ENCODE data around the gene MFSD2A.
"Not testable (repeated sequence)": the region's sequence is repeated elsewhere in the genome, so short reads cannot be mapped to it uniquely, and the experiment has no call there.

The MFSD2A gene

DNA sequence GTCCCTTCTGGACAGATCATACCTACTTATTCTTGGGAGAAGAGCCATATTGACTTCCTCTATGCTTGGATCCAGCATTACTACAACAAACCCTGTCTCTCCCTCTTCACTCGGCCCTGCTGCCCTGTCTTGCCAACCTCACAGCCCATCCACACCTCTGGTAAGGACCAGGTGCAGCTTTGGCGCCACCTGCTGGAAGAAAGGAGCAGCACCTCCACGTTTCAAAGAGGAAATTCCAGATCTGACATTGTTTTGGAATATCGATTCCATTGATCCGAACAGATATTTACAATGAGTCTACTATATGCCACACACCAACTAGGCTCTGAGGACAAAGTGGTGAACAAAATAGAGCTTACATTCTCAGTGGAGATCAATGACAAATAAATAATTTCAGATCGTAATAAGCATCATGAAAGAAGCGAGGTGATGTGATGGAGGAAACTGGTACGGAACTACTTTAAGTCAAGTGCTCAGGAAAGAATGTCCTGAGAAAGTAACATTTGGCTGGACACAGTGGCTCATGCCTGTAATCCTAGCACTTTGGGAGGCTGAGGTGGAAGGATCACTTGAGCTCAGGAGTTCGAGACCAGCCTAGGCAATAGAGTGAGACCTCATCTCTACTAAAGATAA, 18.7 kb downstream of the MFSD2A start:
- H3K9me3 ChIP-seq (ENCODE audit: control insufficient read depth in 1 of 2, low read length in 2 of 2): no peaks in the 10 kb centered on the region
- H3K4me1 ChIP-seq (ENCODE audit: control insufficient read depth in 1 of 2, insufficient read depth in 2 of 2, low read length in 2 of 2): no peaks in the 10 kb centered on the region
- H3K36me3 ChIP-seq (ENCODE audit: control insufficient read depth in 1 of 2, insufficient read depth in 2 of 2, low read length in 2 of 2): no peaks in the 10 kb centered on the region
- no peaks in the 10 kb centered on the region for H3K27me3 ChIP-seq (ENCODE audit: low read depth, low read length)
- no peak overlapping the region for H3K27ac ChIP-seq (ENCODE audit: low read length)
- no peak overlapping the region for H3K4me3 ChIP-seq (ENCODE audit: low read depth in 1 of 2, low read length in 2 of 2)

DNA sequence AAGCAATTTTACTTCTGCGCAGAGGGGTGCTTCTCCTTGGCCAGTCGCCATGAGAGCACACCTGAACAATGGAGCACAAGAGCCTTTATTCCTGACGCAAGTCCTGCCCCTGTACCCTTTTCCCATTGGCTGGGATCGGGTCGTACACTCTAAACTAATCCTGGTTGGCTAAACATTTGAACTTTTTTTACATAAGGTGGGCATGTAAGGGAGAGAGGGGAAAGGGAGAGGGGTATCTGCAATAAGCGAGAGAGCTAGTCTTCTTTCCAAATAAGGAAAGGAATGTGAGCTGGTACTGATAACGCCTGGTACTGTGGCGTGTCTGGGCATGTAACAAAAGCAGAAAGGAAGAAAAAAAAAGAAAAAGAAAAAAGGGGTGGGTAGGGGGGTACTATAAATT, 21.8 kb downstream of the MFSD2A start:
- Histone ChIP-seq H3K9me3 (ENCODE audit: control insufficient read depth in 1 of 2, low read length in 2 of 2) (no peaks in the 10 kb centered on the region), H3K27ac (ENCODE audit: low read length) (no peak overlapping the region), H3K27me3 (ENCODE audit: low read depth, low read length) (no peaks in the 10 kb centered on the region), H3K36me3 (ENCODE audit: control insufficient read depth in 1 of 2, insufficient read depth in 2 of 2, low read length in 2 of 2) (no peaks in the 10 kb centered on the region), H3K4me3 (ENCODE audit: low read depth in 1 of 2, low read length in 2 of 2) (no peak overlapping the region), H3K4me1 (ENCODE audit: control insufficient read depth in 1 of 2, insufficient read depth in 2 of 2, low read length in 2 of 2) (no peaks in the 10 kb centered on the region)

DNA sequence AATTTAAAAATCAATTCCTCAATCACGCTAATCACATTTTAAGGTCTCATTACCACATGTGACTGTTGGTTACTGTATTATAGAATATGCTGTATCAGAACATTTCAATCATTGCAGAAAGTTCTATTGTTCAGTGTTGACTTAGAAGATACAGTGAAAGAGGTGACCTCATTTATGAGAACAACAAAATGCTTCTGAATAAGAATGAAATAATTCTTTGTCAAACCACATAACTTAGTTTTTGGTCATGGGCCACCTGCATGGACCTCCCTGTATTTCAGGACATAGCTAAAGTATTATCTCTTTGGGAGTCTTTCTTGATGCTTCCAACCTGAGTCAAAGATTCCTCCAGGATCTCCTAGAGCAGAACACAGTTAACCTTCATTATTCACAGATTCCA, 22.3 kb downstream of the MFSD2A start:
- Histone ChIP-seq H3K9me3 (ENCODE audit: control insufficient read depth in 1 of 2, low read length in 2 of 2) (no peaks in the 10 kb centered on the region), H3K27ac (ENCODE audit: low read length) (no peak overlapping the region), H3K4me3 (ENCODE audit: low read depth in 1 of 2, low read length in 2 of 2) (no peak overlapping the region), H3K27me3 (ENCODE audit: low read depth, low read length) (no peaks in the 10 kb centered on the region), H3K4me1 (ENCODE audit: control insufficient read depth in 1 of 2, insufficient read depth in 2 of 2, low read length in 2 of 2) (no peaks in the 10 kb centered on the region), H3K36me3 (ENCODE audit: control insufficient read depth in 1 of 2, insufficient read depth in 2 of 2, low read length in 2 of 2) (no peaks in the 10 kb centered on the region)

DNA sequence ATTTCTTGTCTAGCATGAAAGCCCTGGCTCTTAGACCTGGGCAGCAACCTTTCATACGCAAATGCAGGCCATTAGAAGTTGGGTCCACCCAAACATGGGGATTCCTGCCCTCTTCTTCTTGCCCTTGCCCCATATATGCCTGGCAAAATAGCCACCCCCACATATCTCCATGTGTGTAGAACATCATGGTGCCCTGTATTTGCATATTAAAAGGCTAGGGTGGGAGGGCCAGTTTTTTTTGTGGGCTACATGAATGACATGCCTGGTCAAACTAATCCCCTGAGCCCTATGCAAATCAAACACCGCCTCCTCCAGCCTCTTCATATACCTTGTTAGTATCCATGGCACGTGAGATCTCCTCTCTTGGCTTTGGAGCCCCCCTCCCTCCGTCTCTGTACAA, 24.7 kb downstream of the MFSD2A start:
- Histone ChIP-seq H3K9me3 (ENCODE audit: control insufficient read depth in 1 of 2, low read length in 2 of 2) (no peaks in the 10 kb centered on the region), H3K36me3 (ENCODE audit: control insufficient read depth in 1 of 2, insufficient read depth in 2 of 2, low read length in 2 of 2) (no peaks in the 10 kb centered on the region), H3K27me3 (ENCODE audit: low read depth, low read length) (no peaks in the 10 kb centered on the region), H3K4me1 (ENCODE audit: control insufficient read depth in 1 of 2, insufficient read depth in 2 of 2, low read length in 2 of 2) (no peaks in the 10 kb centered on the region), H3K4me3 (ENCODE audit: low read depth in 1 of 2, low read length in 2 of 2) (no peak overlapping the region), H3K27ac (ENCODE audit: low read length) (no peak overlapping the region)

DNA sequence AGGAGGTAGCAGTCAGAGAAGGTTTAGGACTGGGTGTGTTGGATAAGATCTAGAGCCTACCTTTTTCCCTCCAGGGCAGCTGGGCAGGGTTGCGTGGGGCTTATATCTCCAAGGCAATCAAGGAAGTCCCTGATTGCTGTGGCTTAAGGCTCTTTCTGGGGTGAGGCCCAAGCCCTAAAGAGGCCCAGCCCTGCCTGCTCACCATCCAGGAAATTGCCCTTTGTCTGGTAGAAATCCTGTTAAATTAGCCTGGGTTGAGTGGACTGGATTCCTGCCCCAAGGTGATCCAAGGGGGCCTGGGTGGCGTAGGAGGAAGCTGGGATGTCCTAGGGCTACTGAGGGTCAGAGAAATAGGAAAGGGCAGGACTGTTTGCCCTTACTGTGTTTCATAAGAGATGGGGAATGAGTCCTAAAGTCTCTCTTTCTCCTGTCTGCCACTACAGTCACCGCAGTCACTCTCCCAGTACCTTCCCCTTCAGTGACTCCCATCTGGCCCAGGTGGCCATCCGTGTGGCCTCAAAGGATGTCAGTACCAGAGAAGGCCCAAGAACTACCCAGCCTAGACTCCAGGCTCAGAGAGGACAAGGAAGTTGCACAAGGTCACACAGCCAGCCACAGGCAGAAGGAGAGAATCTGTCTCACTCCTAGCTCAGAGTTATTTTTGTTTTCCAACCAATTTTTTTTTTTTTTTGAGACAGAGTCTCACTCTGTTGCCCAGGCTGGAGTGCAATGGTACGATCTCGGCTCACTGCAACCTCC, 25.8 kb downstream of the MFSD2A start:
- H3K9me3 ChIP-seq (ENCODE audit: control insufficient read depth in 1 of 2, low read length in 2 of 2): no peaks in the 10 kb centered on the region
- no peaks in the 10 kb centered on the region for H3K27me3 ChIP-seq (ENCODE audit: low read depth, low read length)
- H3K4me1 ChIP-seq (ENCODE audit: control insufficient read depth in 1 of 2, insufficient read depth in 2 of 2, low read length in 2 of 2): no peaks in the 10 kb centered on the region
- no peak overlapping the region for H3K4me3 ChIP-seq (ENCODE audit: low read depth in 1 of 2, low read length in 2 of 2)
- no peak overlapping the region for H3K27ac ChIP-seq (ENCODE audit: low read length)
- no peaks in the 10 kb centered on the region for H3K36me3 ChIP-seq (ENCODE audit: control insufficient read depth in 1 of 2, insufficient read depth in 2 of 2, low read length in 2 of 2)

DNA sequence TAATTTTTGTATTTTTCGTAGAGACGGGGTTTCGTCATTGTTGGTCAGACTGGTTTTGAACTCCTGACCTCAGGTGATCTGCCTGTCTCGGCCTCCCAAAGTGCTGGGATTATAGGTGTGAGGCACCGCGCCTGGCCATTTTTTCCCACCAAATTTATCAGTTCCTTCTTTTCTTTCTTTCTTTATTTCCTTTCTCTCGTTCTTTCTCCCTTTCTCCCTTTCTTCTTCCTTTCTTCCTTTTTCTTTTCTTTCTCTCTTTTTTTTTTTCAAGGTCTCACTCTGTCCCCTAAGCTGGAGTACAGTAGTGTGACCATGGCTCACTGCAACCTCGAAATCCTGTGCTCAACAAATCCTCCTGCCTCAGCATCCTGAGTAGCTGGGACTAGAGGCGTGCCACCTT, 26.4 kb downstream of the MFSD2A start:
- no peaks in the 10 kb centered on the region for H3K4me1 ChIP-seq (ENCODE audit: control insufficient read depth in 1 of 2, insufficient read depth in 2 of 2, low read length in 2 of 2)
- H3K27ac ChIP-seq (ENCODE audit: low read length): no peak overlapping the region
- H3K9me3 ChIP-seq (ENCODE audit: control insufficient read depth in 1 of 2, low read length in 2 of 2): no peaks in the 10 kb centered on the region
- H3K36me3 ChIP-seq (ENCODE audit: control insufficient read depth in 1 of 2, insufficient read depth in 2 of 2, low read length in 2 of 2): no peaks in the 10 kb centered on the region
- no peaks in the 10 kb centered on the region for H3K27me3 ChIP-seq (ENCODE audit: low read depth, low read length)
- no peak overlapping the region for H3K4me3 ChIP-seq (ENCODE audit: low read depth in 1 of 2, low read length in 2 of 2)

DNA sequence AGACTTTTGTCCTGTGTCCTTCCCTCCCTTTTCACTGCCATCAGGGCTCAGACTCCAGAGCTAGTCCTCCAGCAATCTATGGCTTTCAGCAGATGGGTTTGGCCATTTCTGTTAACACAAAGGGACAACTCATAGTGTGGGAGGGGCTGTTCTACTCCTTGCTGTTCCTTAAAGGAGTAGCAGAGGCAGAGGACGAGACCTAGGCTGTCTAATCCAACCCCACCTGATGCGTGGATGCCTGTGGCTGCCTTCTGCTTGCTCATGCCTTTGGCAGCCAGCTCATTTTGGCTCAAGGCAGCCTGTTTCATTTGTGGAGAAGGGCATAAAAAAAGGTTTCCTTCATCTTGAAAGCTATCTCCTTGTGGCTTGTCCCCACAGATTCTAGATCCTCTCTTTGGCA, 27.0 kb downstream of the MFSD2A start:
- Histone ChIP-seq H3K27ac (ENCODE audit: low read length) (no peak overlapping the region), H3K27me3 (ENCODE audit: low read depth, low read length) (no peaks in the 10 kb centered on the region), H3K4me3 (ENCODE audit: low read depth in 1 of 2, low read length in 2 of 2) (no peak overlapping the region), H3K4me1 (ENCODE audit: control insufficient read depth in 1 of 2, insufficient read depth in 2 of 2, low read length in 2 of 2) (no peaks in the 10 kb centered on the region), H3K9me3 (ENCODE audit: control insufficient read depth in 1 of 2, low read length in 2 of 2) (no peaks in the 10 kb centered on the region), H3K36me3 (ENCODE audit: control insufficient read depth in 1 of 2, insufficient read depth in 2 of 2, low read length in 2 of 2) (no peaks in the 10 kb centered on the region)

DNA sequence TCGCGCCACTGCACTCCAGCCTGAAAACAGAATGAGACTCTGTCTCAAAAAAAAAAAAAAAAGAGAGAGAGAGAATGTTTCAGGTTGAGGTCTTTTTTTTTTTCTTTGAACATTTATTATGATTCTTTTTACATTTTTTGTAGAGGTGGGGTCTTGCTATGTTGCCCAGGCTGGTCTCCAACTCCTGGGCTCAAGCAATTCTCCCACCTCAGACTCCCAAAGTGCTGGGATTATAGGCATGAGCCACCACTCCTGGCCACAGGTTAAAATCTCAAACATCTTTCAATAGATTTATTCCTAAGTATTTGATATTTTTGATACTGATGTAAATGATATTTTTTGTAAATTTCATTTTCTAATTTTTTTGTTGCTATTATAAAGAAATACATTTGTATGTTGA, 29.5 kb downstream of the MFSD2A start:
- not testable (repeated sequence) for H3K4me3 ChIP-seq (ENCODE audit: low read depth in 1 of 2, low read length in 2 of 2); H3K36me3 ChIP-seq (ENCODE audit: control insufficient read depth in 1 of 2, insufficient read depth in 2 of 2, low read length in 2 of 2); H3K9me3 ChIP-seq (ENCODE audit: control insufficient read depth in 1 of 2, low read length in 2 of 2); H3K27me3 ChIP-seq (ENCODE audit: low read depth, low read length); H3K27ac ChIP-seq (ENCODE audit: low read length); H3K4me1 ChIP-seq (ENCODE audit: control insufficient read depth in 1 of 2, insufficient read depth in 2 of 2, low read length in 2 of 2)

DNA sequence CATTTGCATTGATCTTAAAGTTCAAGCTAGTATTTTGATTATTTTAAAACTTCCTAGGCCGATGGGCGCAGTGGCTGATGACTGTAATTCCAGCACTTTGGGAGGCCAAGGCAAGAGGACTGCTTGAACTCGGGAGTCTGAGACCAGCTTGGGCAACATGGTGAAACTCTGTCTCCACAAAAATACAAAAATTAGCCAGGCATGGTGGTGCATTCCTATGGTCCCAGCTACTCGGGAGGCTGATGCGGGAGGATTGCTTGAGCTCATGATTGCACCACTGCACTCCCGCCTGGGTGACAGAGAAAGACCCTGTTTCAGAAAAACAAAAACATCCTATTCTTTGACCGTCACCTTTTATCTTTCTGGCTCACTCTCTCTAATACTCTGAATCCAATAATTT, 30.0 kb downstream of the MFSD2A start:
- no peaks in the 10 kb centered on the region for H3K4me1 ChIP-seq (ENCODE audit: control insufficient read depth in 1 of 2, insufficient read depth in 2 of 2, low read length in 2 of 2)
- no peak overlapping the region for H3K4me3 ChIP-seq (ENCODE audit: low read depth in 1 of 2, low read length in 2 of 2)
- H3K9me3 ChIP-seq (ENCODE audit: control insufficient read depth in 1 of 2, low read length in 2 of 2): no peaks in the 10 kb centered on the region
- no peak overlapping the region for H3K27ac ChIP-seq (ENCODE audit: low read length)
- H3K27me3 ChIP-seq (ENCODE audit: low read depth, low read length): no peaks in the 10 kb centered on the region
- H3K36me3 ChIP-seq (ENCODE audit: control insufficient read depth in 1 of 2, insufficient read depth in 2 of 2, low read length in 2 of 2): no peaks in the 10 kb centered on the region

DNA sequence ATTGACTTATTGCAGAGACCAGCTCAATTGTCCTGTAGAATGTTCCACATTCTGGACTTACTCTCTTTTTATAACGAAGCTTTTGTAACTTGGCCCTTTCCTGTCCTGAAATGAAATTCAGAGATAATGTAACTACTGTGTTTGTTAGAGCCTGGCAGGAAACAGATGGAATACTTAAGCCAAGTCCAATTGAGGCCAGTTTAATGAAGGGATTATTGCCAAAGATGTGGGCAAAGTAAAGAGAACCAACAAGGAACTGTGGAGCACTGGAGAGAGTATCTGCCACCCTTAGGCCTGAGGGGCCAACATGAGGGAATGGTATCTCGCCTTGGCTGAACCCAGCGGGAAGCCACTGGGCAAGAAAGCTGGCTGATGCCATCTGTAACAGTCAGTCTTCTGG, 32.9 kb downstream of the MFSD2A start:
- no peak overlapping the region for H3K4me3 ChIP-seq (ENCODE audit: low read depth in 1 of 2, low read length in 2 of 2)
- no peaks in the 10 kb centered on the region for H3K27me3 ChIP-seq (ENCODE audit: low read depth, low read length)
- no peak overlapping the region for H3K27ac ChIP-seq (ENCODE audit: low read length)
- no peaks in the 10 kb centered on the region for H3K36me3 ChIP-seq (ENCODE audit: control insufficient read depth in 1 of 2, insufficient read depth in 2 of 2, low read length in 2 of 2)
- no peaks in the 10 kb centered on the region for H3K9me3 ChIP-seq (ENCODE audit: control insufficient read depth in 1 of 2, low read length in 2 of 2)
- no peaks in the 10 kb centered on the region for H3K4me1 ChIP-seq (ENCODE audit: control insufficient read depth in 1 of 2, insufficient read depth in 2 of 2, low read length in 2 of 2)

DNA sequence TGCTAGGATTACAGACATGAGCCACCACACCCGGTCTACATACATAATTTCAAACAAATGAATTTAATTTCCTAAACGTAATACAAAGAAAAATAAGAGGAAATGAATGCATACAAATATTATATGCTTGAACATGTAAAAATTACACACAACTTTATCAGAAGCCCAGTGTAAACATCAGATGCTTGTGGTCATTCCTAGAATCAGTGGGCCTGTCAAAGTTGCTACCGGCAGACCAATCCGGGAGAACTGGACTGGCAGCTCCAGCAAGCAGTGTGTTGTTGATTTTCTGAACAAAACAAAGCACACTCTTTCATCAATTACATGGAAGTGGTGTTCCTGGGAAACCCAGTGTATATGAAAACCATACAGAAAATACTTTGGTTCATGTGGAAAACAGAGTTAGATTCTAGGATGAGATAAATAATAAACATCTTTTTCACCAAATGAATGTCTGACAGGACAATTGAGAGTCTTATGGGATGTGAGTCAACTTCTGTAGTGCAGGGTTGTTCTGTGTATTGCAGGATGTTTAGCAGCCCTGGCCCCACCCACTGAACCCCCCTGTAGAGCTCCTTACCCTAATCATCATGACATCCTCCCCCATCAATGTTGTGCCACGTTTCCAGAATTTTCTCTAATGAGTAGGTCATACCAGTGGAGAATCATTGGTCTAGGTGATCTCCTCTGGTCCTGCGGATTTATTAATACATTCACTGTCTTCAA, 33.8 kb downstream of the MFSD2A start:
- H3K27me3 ChIP-seq (ENCODE audit: low read depth, low read length): no peaks in the 10 kb centered on the region
- no peaks in the 10 kb centered on the region for H3K9me3 ChIP-seq (ENCODE audit: control insufficient read depth in 1 of 2, low read length in 2 of 2)
- H3K4me1 ChIP-seq (ENCODE audit: control insufficient read depth in 1 of 2, insufficient read depth in 2 of 2, low read length in 2 of 2): no peaks in the 10 kb centered on the region
- no peak overlapping the region for H3K4me3 ChIP-seq (ENCODE audit: low read depth in 1 of 2, low read length in 2 of 2)
- no peaks in the 10 kb centered on the region for H3K36me3 ChIP-seq (ENCODE audit: control insufficient read depth in 1 of 2, insufficient read depth in 2 of 2, low read length in 2 of 2)
- H3K27ac ChIP-seq (ENCODE audit: low read length): no peak overlapping the region
